ENCODE measurements around the gene FGF21. TPM values are rescaled to one million over a fixed set of nuclear protein-coding genes. Genes with fewer than 3 reads are reported as not detected.

FGF21 gene
- total and polyA plus RNA-seq, 10 of the 15 experiments (the other 5 are each of a cell fraction or from before 2014, with no cell fraction given) = not detected

- no peaks in the 10 kb centered on the region for H3K36me3 ChIP-seq (ENCODE audit: control insufficient read depth in 2 of 2, insufficient read depth in 2 of 2, low read length in 1 of 2)
- DNase-seq (ENCODE audit: low read depth, low spot score) = no peak
- no peaks in the 10 kb centered on the region; the same call in 2 of the 3 replicates for H3K9me3 ChIP-seq (replicated peaks; ENCODE audit: control insufficient read depth, insufficient read depth, low read length)
- POLR2A ChIA-PET = no interaction called here
- no TSS peak for BruUV-seq (replicated peaks)
- in situ Hi-C loops (cut with MboI) (no loop called here), intact Hi-C loops (cut with micrococcal nuclease; ENCODE audit: unreplicated experiment) (no loop called here)
- H4K20me1 ChIP-seq (ENCODE audit: control insufficient read depth, insufficient read depth) = no peaks in the 10 kb centered on the region
- H3K4me3 ChIP-seq = peak within 1 kb of the TSS; percentile 44; the same call in 1 of the 2 replicates
- TF ChIP-seq ZNF622 (IDR thresholded peaks at IDR 0.05) = no peak
- no peak for TF ChIP-seq RAD21 (IDR thresholded peaks at IDR 0.05; ENCODE audit: insufficient read depth, low read depth, low read length)
- TF ChIP-seq NFIC (IDR thresholded peaks at IDR 0.05; ENCODE audit: low read depth, low read length) = no peak
- no peak for TF ChIP-seq CHD4 (IDR thresholded peaks at IDR 0.05)
- no peak for TF ChIP-seq TCF3 (IDR thresholded peaks at IDR 0.05; ENCODE audit: borderline replicate concordance, insufficient read depth, low read depth, low read length)
- TF ChIP-seq CHD1 (IDR thresholded peaks at IDR 0.05; ENCODE audit: low read depth, low read length) = no peak
- no peak for TF ChIP-seq REST (IDR thresholded peaks at IDR 0.05; ENCODE audit: low read depth, low read length)
- TF ChIP-seq TCF12 (IDR thresholded peaks at IDR 0.05; ENCODE audit: low read depth, low read length) = no peak
- no peak for TF ChIP-seq DPF2 (IDR thresholded peaks at IDR 0.05)
- no peak for TF ChIP-seq KAT2A (conservative IDR thresholded peaks at IDR 0.05; ENCODE audit: control insufficient read depth, low read depth, low read length)
- no peak for TF ChIP-seq SMARCA5 (IDR thresholded peaks at IDR 0.05)
- TF ChIP-seq MYB (IDR thresholded peaks at IDR 0.05; ENCODE audit: borderline replicate concordance, low read depth, low read length) = no peak
- no peak for TF ChIP-seq SKIL (IDR thresholded peaks at IDR 0.05; ENCODE audit: low read depth, poor library complexity, severe bottlenecking)
- no peak for TF ChIP-seq SMAD5 (IDR thresholded peaks at IDR 0.05; ENCODE audit: low read depth)
- TF ChIP-seq SRF (IDR thresholded peaks at IDR 0.05; ENCODE audit: low read depth in 2 of 2, low read length in 2 of 2) = no peak
- no peak for TF ChIP-seq EZH2 (IDR thresholded peaks at IDR 0.05; ENCODE audit: borderline replicate concordance, control insufficient read depth, low read depth, low read length)
- H3K79me2 ChIP-seq (ENCODE audit: control insufficient read depth, insufficient read depth, low read length) = no peaks in the 10 kb centered on the region
- WGBS (ENCODE audit: insufficient coverage, insufficient replicate concordance, low lambda C conversion rate, missing lambda C conversion rate) = 44% methylated on average over 26 of the region's 27 CpGs
- SMC1A ChIA-PET (ENCODE audit: uncharacterized antibody, unreplicated experiment) = no interaction called here
- no peak within 1 kb of the TSS for H3K9ac ChIP-seq (ENCODE audit: control insufficient read depth, insufficient read depth, low read length)
- H3K27me3 ChIP-seq (replicated peaks in 1 of 2; ENCODE audit: control insufficient read depth in 2 of 2, insufficient read depth in 2 of 2, low read length in 1 of 2) = peaks cover 6 to 9% of the 10 kb centered on the region in 2 experiments; a peak in 3 of 4 replicates
- peak within 1 kb of the TSS; percentile 75 for H3K4me2 ChIP-seq (ENCODE audit: control insufficient read depth, insufficient read depth)
- no peak for ATAC-seq
- H2AFZ ChIP-seq (ENCODE audit: control insufficient read depth, low read depth, low read length) = no peak within 1 kb of the TSS; the same call in 1 of the 2 replicates
- CTCF ChIA-PET = interaction anchor here (1.2 kb wide), 2 partner anchors 42 to 66 kb away, joined by 3 read pairs; no protein-coding TSS in a partner anchor
- H3K27ac ChIP-seq (ENCODE audit: control insufficient read depth, insufficient read depth) = no peak within 1 kb of the TSS
- no peak for FAIRE-seq
- peaks cover 5% of the 10 kb centered on the region for H3K4me1 ChIP-seq (ENCODE audit: control insufficient read depth, insufficient read depth, low read length)
- RAD21 ChIA-PET (ENCODE audit: unreplicated experiment) = no interaction called here
Observed at GRCh38 chr19:48740164-48740972, 15.0 kb upstream of the FGF21 start, which contains the start of gene RASIP1. TSS of gene RASIP1 (minus strand) at chr19:48740610. CDS start at chr19:48740282, 328 bp downstream.

All from GM12878 (cell line).